ENCODE measurements around the gene ZFHX3.

Gene ZFHX3

DNA sequence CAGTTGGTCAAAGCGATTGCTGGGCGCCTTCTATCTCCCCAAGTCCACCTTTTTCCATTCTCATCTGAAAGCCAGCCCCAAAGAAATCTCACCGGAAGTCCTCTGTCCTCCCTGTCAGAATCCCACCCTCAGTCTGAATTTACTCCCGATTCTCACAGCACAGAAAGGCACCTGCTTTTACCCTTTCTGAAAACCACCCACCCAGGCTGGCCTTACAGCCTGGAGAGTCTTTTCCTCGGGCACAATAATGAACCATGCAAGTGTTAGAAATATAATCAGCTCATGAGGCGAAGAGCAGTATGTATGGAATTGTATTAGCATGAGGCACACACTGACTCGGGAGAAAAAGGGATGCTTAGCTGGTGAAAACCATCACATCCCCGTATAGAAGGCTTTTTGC lies 1.2 kb upstream of the ZFHX3 start:
- H3K4me3 ChIP-seq (ENCODE audit: low read depth, low read length): no peak overlapping the region

DNA sequence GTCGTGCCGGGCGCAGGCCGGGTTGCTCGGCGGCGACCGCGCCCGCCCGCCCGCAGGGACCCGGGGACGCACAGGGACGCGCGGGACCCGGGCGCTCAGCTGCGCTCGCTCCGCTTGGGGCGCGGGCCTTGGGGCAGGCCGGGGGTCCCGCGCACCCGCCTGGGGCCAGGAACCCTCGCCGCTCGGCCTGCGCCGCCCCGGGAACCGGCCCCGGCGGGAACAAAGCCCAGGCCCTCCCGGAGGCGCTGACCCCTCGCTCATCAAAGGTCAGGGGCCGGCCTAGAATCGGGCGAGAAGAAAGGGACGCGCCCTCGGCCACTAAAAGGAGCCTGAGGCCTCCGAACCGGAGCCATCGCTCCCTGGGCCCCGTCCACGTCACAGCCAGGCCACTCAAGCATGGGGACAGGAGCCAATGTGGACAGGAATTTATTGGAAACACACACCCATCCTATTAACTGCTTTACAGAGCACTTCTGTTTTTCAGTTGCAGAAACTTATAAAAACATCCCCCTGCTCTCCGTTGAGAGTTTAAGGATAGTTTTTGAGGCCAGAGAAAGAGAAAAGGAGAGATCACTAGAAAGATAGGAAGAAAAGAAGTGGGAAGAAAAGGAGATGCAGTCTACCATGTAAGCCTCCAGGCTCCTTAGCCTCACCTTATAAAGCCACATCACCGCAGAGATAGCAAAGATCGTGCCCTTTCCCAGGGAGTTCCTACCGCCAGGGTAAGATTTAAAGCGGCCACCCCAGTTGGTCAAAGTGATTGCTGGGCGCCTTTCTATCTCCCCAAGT lies 558 bp upstream of the ZFHX3 start:
- TF ChIP-seq, protein P1, sequence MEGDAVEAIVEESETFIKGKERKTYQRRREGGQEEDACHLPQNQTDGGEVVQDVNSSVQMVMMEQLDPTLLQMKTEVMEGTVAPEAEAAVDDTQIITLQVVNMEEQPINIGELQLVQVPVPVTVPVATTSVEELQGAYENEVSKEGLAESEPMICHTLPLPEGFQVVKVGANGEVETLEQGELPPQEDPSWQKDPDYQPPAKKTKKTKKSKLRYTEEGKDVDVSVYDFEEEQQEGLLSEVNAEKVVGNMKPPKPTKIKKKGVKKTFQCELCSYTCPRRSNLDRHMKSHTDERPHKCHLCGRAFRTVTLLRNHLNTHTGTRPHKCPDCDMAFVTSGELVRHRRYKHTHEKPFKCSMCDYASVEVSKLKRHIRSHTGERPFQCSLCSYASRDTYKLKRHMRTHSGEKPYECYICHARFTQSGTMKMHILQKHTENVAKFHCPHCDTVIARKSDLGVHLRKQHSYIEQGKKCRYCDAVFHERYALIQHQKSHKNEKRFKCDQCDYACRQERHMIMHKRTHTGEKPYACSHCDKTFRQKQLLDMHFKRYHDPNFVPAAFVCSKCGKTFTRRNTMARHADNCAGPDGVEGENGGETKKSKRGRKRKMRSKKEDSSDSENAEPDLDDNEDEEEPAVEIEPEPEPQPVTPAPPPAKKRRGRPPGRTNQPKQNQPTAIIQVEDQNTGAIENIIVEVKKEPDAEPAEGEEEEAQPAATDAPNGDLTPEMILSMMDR (IDR thresholded peaks at IDR 0.05; ENCODE audit: low read depth, low read length, missing control alignments): no peak
- in situ Hi-C loops (cut with HindIII; ENCODE audit: low sequenced_read_pairs): no loop called here
- no peak for DNase-seq (ENCODE audit: low read depth)
- H3K4me3 ChIP-seq (ENCODE audit: low read depth, low read length): peak overlapping the region; percentile 49

More for the DNA sequence above, 1.2 kb upstream of the ZFHX3 start:
- in situ Hi-C loops (cut with HindIII; ENCODE audit: low sequenced_read_pairs): no loop called here
- no peak for DNase-seq (ENCODE audit: low read depth)
- TF ChIP-seq, protein P1 (IDR thresholded peaks at IDR 0.05; ENCODE audit: low read depth, low read length, missing control alignments): no peak

DNA sequence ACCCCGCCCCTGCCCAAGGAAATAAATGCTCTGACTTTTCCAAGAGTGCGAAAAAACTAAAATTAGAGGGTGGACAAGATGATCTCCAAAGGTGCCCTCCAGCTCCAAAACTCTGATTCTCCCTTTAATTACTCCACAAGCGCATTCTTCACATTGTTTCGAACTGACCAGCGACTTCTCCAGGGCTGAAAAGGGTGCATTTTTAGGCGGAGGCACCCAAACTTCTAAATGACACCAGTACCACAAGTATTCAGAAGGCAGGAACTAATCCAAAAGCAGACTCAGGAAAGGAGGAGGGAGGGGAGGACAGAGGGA lies 750 bp downstream of the ZFHX3 start:
- no peak for DNase-seq (ENCODE audit: low read depth)
- peak overlapping the region; percentile 49 for H3K4me3 ChIP-seq (ENCODE audit: low read depth, low read length)
- TF ChIP-seq, protein P1 (IDR thresholded peaks at IDR 0.05; ENCODE audit: low read depth, low read length, missing control alignments): no peak
- in situ Hi-C loops (cut with HindIII; ENCODE audit: low sequenced_read_pairs): no loop called here

DNA sequence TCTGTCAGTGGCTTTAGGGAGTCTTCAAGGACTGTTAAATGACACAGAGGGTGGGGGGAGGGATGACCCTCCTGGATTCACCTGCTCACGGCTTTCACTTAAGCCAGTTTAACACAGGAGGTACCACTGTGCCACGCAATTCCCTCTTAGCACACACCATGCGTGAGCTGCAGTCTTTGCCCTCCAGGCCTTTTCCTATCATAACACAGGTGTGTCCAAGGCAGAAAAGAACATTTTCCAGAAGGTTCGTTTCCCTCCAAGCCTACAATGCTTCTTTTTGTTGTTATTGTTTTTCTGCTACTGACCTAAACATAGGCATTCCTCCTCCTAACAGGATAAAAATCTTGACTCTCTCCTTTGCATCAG lies 1.1 kb downstream of the ZFHX3 start:
- no peak overlapping the region for H3K4me3 ChIP-seq (ENCODE audit: low read depth, low read length)

GRCh38 chr16:73046202-73046848 lies 1.6 kb downstream of the ZFHX3 start:
- no peak overlapping the region for H3K4me3 ChIP-seq (ENCODE audit: low read depth, low read length)
- TF ChIP-seq, protein P1 (IDR thresholded peaks at IDR 0.05; ENCODE audit: low read depth, low read length, missing control alignments): no peak
- DNase-seq (ENCODE audit: low read depth): no peak
- in situ Hi-C loops (cut with HindIII; ENCODE audit: low sequenced_read_pairs): no loop called here

More for the DNA sequence above, 1.1 kb downstream of the ZFHX3 start:
- TF ChIP-seq, protein P1 (IDR thresholded peaks at IDR 0.05; ENCODE audit: low read depth, low read length, missing control alignments): no peak
- in situ Hi-C loops (cut with HindIII; ENCODE audit: low sequenced_read_pairs): no loop called here
- no peak for DNase-seq (ENCODE audit: low read depth)

DNA sequence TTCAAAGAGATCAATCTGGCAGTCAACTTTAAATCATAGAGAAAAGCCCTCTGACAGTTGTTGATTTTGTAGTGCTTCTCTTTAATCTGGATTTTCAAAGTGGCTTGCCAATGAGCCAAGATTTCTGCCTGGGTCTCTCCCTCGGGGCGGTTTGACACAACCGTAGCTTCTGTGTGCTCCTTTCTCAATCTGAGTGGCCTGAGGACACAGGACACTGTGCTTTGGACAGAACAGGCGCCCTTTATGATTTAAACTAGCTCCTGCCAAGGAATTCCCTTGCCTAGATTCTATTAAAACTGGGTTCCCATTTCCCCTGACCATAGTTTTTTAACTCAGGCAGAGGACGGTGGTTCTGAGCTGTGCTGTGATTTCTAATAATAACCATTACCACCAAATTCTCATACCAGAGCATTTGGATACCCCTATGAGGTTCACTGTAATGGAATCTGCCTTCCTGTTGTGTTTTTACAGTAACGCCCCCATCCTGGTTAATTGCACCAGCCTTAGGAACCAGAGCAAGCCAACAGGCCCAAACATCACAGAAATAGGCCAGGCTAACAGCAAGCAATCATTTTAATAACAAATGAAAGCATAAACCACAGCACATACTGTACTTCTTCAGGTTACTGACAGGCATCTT lies 4.0 kb downstream of the ZFHX3 start:
- no peak for DNase-seq (ENCODE audit: low read depth)
- TF ChIP-seq, protein P1 (IDR thresholded peaks at IDR 0.05; ENCODE audit: low read depth, low read length, missing control alignments): no peak
- in situ Hi-C loops (cut with HindIII; ENCODE audit: low sequenced_read_pairs): no loop called here
- H3K4me3 ChIP-seq (ENCODE audit: low read depth, low read length): no peak overlapping the region

Data from astrocyte of the cerebellum (primary cell).